Measurements from ENCODE around the gene SEZ6L.

The SEZ6L gene

GRCh38 chr22:26310616-26311015 lies 141.4 kb downstream of the SEZ6L start:
- TF ChIP-seq POLR2AphosphoS5 (IDR thresholded peaks at IDR 0.05; ENCODE audit: low read depth) (no peak), REST (IDR thresholded peaks at IDR 0.05; ENCODE audit: insufficient replicate concordance, low read depth) (no peak), GABPA (IDR thresholded peaks at IDR 0.05; ENCODE audit: low read depth) (no peak), SPI1 (IDR thresholded peaks at IDR 0.05; ENCODE audit: borderline replicate concordance, low read depth) (no peak), CTCF (IDR thresholded peaks at IDR 0.05; ENCODE audit: insufficient read depth, low read length) (no peak)
- no peak overlapping the region for H3K27ac ChIP-seq (replicated peaks)
- no peak for DNase-seq (ENCODE audit: low read depth in 1 of 2, low spot score in 1 of 2)
- no peaks in the 10 kb centered on the region for H3K27me3 ChIP-seq (ENCODE audit: insufficient read depth, poor library complexity, severe bottlenecking)
- no peak overlapping the region for H3K4me3 ChIP-seq (replicated peaks; ENCODE audit: insufficient read depth, low read length)

- no peak for DNase-seq (ENCODE audit: low read depth in 1 of 2, low spot score in 1 of 2)
- Histone ChIP-seq H3K27me3 (ENCODE audit: insufficient read depth, poor library complexity, severe bottlenecking) (no peaks in the 10 kb centered on the region), H3K27ac (replicated peaks) (no peak overlapping the region), H3K4me3 (replicated peaks; ENCODE audit: insufficient read depth, low read length) (no peak overlapping the region)
- TF ChIP-seq GABPA (IDR thresholded peaks at IDR 0.05; ENCODE audit: low read depth) (no peak), REST (IDR thresholded peaks at IDR 0.05; ENCODE audit: insufficient replicate concordance, low read depth) (peak; percentile 34)
Observed at GRCh38 chr22:26313291-26313690, 144.0 kb downstream of the SEZ6L start.

- H3K27me3 ChIP-seq (ENCODE audit: insufficient read depth, poor library complexity, severe bottlenecking), result peaks cover 2% of the 10 kb centered on the region
- H3K4me3 ChIP-seq (replicated peaks; ENCODE audit: insufficient read depth, low read length), result no peak overlapping the region
- no peak for TF ChIP-seq GABPA (IDR thresholded peaks at IDR 0.05; ENCODE audit: low read depth)
- no peak for TF ChIP-seq CTCF (IDR thresholded peaks at IDR 0.05; ENCODE audit: insufficient read depth, low read length)
- TF ChIP-seq REST (IDR thresholded peaks at IDR 0.05; ENCODE audit: insufficient replicate concordance, low read depth), result no peak
- no peak for TF ChIP-seq POLR2AphosphoS5 (IDR thresholded peaks at IDR 0.05; ENCODE audit: low read depth)
- TF ChIP-seq SPI1 (IDR thresholded peaks at IDR 0.05; ENCODE audit: borderline replicate concordance, low read depth), result no peak
- no peak overlapping the region for H3K27ac ChIP-seq (replicated peaks)
- no peak for DNase-seq (ENCODE audit: low read depth in 1 of 2, low spot score in 1 of 2)
Observed at GRCh38 chr22:26314171-26314570, 144.9 kb downstream of the SEZ6L start.

GRCh38 chr22:26314656-26315055 lies 145.4 kb downstream of the SEZ6L start:
- no peak for DNase-seq (ENCODE audit: low read depth in 1 of 2, low spot score in 1 of 2)
- no peak for TF ChIP-seq REST (IDR thresholded peaks at IDR 0.05; ENCODE audit: insufficient replicate concordance, low read depth)
- no peak for TF ChIP-seq CTCF (IDR thresholded peaks at IDR 0.05; ENCODE audit: insufficient read depth, low read length)
- no peak for TF ChIP-seq SPI1 (IDR thresholded peaks at IDR 0.05; ENCODE audit: borderline replicate concordance, low read depth)
- no peak for TF ChIP-seq POLR2AphosphoS5 (IDR thresholded peaks at IDR 0.05; ENCODE audit: low read depth)
- TF ChIP-seq GABPA (IDR thresholded peaks at IDR 0.05; ENCODE audit: low read depth), result no peak
- Histone ChIP-seq H3K27me3 (ENCODE audit: insufficient read depth, poor library complexity, severe bottlenecking) (peaks cover 2% of the 10 kb centered on the region), H3K27ac (replicated peaks) (no peak overlapping the region), H3K4me3 (replicated peaks; ENCODE audit: insufficient read depth, low read length) (no peak overlapping the region)
